Panc1 (cell line): ENCODE measurements around the gene BBS9. TPM values are rescaled to one million over a fixed set of nuclear protein-coding genes. Genes with fewer than 3 reads are reported as not detected.
"Not testable (repeated sequence)": the region's sequence is repeated elsewhere in the genome, so short reads cannot be mapped to it uniquely, and the experiment has no call there.

ENCODE experiments used
- ATAC-seq: fragments of 200-7000 bp; cut with Tn5 transposase; 2 replicates; pipeline ENCODE4 v1.9.1; 2020; ENCODE audit warnings: mild to moderate bottlenecking, moderate library complexity
- BruUV-seq: library from RNA; stranded (reverse); fragments of 400-500 nt; replicated peaks from 2 replicates; lab custom pipeline; 2021; lab: Mats Ljungman, UMichigan
- CTCF ChIA-PET: fragments of 300-600 bp; sonication (Branson Sonifier 250); formaldehyde crosslinking; loops from one replicate; lab custom pipeline; 2022; ENCODE audit warnings: antibody characterized with exemption; lab: Charles Lee
- POLR2A ChIA-PET: fragments of 300-600 bp; sonication (Branson Sonifier 250); formaldehyde crosslinking; loops from one replicate; lab custom pipeline; 2022; ENCODE audit warnings: antibody characterized with exemption; lab: Charles Lee
- DNase-seq: peaks from one replicate; pipeline ENCODE4 v3.0.0-alpha.2; 2010; ENCODE audit warnings: low read depth, low spot score
- H3K27ac ChIP-seq: 2 replicates; pipeline ENCODE4 v1.5.1; 2011; ENCODE audit warnings: mild to moderate bottlenecking, low read length, inconsistent platforms
- H3K27me3 ChIP-seq: fragments of 200-500 bp; sonication (Bioruptor generic); 2 replicates; pipeline ENCODE4 v1.6.0; 2014; ENCODE audit warnings: low read length, inconsistent platforms; ENCODE audit not compliant: control insufficient read depth, insufficient read depth
- H3K36me3 ChIP-seq: fragments of 200-500 bp; sonication (Bioruptor generic); 2 replicates; pipeline ENCODE4 v1.5.1; 2014; ENCODE audit warnings: inconsistent platforms, mild to moderate bottlenecking, low read length, moderate library complexity; ENCODE audit not compliant: control insufficient read depth, insufficient read depth
- H3K4me1 ChIP-seq: 2 replicates; pipeline ENCODE4 v1.5.1; 2011; ENCODE audit warnings: inconsistent platforms, mild to moderate bottlenecking, low read length, moderate library complexity; ENCODE audit not compliant: control insufficient read depth, insufficient read depth
- H3K4me3 ChIP-seq, 2 experiments: 2 replicates each; pipeline ENCODE4 v1.5.1; 2011 to 2012; ENCODE audit warnings: low read depth in 2 of 2, low read length in 2 of 2, mild to moderate bottlenecking in 2 of 2, inconsistent platforms in 1 of 2, moderate library complexity in 1 of 2
- H3K9me3 ChIP-seq: fragments of 200-500 bp; sonication (Bioruptor generic); 2 replicates; pipeline ENCODE4 v1.5.1; 2014; ENCODE audit warnings: low read depth, mild to moderate bottlenecking, inconsistent platforms, low read length, moderate library complexity; ENCODE audit not compliant: control insufficient read depth, insufficient read depth
- POLR2AphosphoS5 ChIP-seq: IDR thresholded peaks from 2 replicates; pipeline ENCODE4 v1.6.1; 2012; ENCODE audit warnings: mild to moderate bottlenecking, low read depth, low read length, moderate library complexity
- SIN3A ChIP-seq: IDR thresholded peaks from 2 replicates; pipeline ENCODE4 v1.6.1; 2012; ENCODE audit warnings: low read depth, mild to moderate bottlenecking, low read length, moderate library complexity, borderline replicate concordance; ENCODE audit not compliant: insufficient read depth
- TCF7L2 ChIP-seq: IDR thresholded peaks from 2 replicates; pipeline ENCODE4 v1.6.1; 2011; ENCODE audit warnings: mild to moderate bottlenecking, low read depth, low read length, inconsistent platforms
- in situ Hi-C: cut with HindIII; loops from 2 replicates; pipeline ENCODE4 v1.10.0; 2016; ENCODE audit warnings: low sequenced_read_pairs, low pct_unique_long_range_greater_than_20kb
- intact Hi-C: fragments of 100-400 bp; cut with micrococcal nuclease; formaldehyde crosslinking; loops from one replicate; pipeline ENCODE4 v1.10.0; 2022; ENCODE audit not compliant: unreplicated experiment
- total RNA-seq: library from RNA; stranded (reverse); gene quantifications from one replicate; pipeline ENCODE4 v1.2.1, GENCODE V29; 2021; ENCODE audit not compliant: unreplicated experiment
- TF ChIP-seq, protein P1 (sequence below), 2 experiments: IDR thresholded peaks; 2 replicates each; pipeline ENCODE4 v1.6.1; 2011 to 2012; ENCODE audit warnings: low read depth in 2 of 2, control low read depth in 1 of 2, low read length in 1 of 2, mild to moderate bottlenecking in 1 of 2, moderate library complexity in 1 of 2; ENCODE audit not compliant: insufficient read depth in 1 of 2
- TF ChIP-seq, protein P2 (sequence below): fragments of 450-650 bp; IDR thresholded peaks from 2 replicates; pipeline ENCODE4 v1.5.1; 2017; ENCODE audit warnings: mild to moderate bottlenecking

Gene BBS9
- total RNA-seq, 1 experiment from 2014 or later: 6.9 TPM

DNA sequence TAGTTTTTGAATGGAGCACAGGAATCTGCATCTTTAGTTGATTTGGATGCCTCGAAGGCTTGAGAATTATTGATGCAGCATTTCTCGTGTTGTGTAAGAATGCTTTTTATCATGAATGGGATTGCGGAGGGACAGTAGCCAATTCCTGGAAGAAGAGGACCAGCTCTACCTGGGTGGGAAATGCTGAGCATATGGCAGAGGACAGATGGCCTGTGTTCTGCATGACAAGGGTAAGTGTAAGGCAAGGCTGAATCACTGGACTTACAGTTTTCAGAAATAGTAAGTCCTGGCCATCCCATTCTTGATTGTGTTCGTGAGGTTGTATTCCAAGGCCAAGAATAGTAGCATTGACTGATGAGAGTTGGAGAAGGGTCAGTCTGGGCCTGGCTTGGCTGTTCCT lies 36.1 kb upstream of the BBS9 start:
- H3K4me1 ChIP-seq: no peaks in the 10 kb centered on the region
- ATAC-seq (no peak), DNase-seq (no peak)
- H3K4me3 ChIP-seq: no peak overlapping the region
- TF ChIP-seq, protein P1, sequence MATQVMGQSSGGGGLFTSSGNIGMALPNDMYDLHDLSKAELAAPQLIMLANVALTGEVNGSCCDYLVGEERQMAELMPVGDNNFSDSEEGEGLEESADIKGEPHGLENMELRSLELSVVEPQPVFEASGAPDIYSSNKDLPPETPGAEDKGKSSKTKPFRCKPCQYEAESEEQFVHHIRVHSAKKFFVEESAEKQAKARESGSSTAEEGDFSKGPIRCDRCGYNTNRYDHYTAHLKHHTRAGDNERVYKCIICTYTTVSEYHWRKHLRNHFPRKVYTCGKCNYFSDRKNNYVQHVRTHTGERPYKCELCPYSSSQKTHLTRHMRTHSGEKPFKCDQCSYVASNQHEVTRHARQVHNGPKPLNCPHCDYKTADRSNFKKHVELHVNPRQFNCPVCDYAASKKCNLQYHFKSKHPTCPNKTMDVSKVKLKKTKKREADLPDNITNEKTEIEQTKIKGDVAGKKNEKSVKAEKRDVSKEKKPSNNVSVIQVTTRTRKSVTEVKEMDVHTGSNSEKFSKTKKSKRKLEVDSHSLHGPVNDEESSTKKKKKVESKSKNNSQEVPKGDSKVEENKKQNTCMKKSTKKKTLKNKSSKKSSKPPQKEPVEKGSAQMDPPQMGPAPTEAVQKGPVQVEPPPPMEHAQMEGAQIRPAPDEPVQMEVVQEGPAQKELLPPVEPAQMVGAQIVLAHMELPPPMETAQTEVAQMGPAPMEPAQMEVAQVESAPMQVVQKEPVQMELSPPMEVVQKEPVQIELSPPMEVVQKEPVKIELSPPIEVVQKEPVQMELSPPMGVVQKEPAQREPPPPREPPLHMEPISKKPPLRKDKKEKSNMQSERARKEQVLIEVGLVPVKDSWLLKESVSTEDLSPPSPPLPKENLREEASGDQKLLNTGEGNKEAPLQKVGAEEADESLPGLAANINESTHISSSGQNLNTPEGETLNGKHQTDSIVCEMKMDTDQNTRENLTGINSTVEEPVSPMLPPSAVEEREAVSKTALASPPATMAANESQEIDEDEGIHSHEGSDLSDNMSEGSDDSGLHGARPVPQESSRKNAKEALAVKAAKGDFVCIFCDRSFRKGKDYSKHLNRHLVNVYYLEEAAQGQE (IDR thresholded peaks at IDR 0.05; ENCODE audit: insufficient read depth in 1 of 2, low read depth in 2 of 2, low read length in 1 of 2): no peak
- TF ChIP-seq, protein P2, sequence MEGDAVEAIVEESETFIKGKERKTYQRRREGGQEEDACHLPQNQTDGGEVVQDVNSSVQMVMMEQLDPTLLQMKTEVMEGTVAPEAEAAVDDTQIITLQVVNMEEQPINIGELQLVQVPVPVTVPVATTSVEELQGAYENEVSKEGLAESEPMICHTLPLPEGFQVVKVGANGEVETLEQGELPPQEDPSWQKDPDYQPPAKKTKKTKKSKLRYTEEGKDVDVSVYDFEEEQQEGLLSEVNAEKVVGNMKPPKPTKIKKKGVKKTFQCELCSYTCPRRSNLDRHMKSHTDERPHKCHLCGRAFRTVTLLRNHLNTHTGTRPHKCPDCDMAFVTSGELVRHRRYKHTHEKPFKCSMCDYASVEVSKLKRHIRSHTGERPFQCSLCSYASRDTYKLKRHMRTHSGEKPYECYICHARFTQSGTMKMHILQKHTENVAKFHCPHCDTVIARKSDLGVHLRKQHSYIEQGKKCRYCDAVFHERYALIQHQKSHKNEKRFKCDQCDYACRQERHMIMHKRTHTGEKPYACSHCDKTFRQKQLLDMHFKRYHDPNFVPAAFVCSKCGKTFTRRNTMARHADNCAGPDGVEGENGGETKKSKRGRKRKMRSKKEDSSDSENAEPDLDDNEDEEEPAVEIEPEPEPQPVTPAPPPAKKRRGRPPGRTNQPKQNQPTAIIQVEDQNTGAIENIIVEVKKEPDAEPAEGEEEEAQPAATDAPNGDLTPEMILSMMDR: no peak
- TF ChIP-seq TCF7L2 (no peak), POLR2AphosphoS5 (no peak), SIN3A (no peak)
- ChIA-PET POLR2A (no interaction called here), CTCF (no interaction called here)
- H3K9me3 ChIP-seq: no peaks in the 10 kb centered on the region
- H3K27me3 ChIP-seq: no peaks in the 10 kb centered on the region
- no peak overlapping the region for H3K27ac ChIP-seq
- peaks cover 8% of the 10 kb centered on the region for H3K36me3 ChIP-seq
- intact Hi-C loops (no loop called here), in situ Hi-C loops (no loop called here)
- no TSS peak for BruUV-seq

DNA sequence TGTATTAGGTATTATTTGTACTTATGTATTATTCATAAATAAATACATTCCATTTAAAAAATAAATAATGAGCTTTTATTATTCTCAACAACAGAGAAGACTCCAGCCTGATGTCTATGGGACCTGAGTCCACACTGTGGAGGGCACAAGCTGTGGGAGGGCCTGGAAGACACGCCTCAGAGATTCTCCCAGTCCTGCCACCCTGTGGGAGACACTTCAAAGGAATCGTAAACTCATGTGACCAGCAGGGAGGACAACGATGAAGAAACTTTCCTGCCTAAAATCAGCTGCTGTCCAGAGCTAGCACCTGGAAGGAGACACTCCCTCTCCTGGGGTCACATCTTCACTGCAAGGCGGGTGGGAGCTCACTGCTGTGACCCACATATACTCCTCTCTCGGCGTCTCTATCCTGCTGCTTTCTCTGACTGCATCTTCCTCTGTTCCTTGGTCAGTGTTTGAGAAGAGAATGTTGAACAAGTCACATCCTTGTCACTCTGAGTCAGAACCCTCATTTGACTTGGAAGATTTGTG lies 34.6 kb upstream of the BBS9 start:
- intact Hi-C loops, POLR2A ChIA-PET, DNase-seq, H3K4me1 ChIP-seq, H3K4me3 ChIP-seq, in situ Hi-C loops, CTCF ChIA-PET, H3K9me3 ChIP-seq, H3K27me3 ChIP-seq, H3K27ac ChIP-seq: not testable (repeated sequence)
- TSS peak; percentile 91 for BruUV-seq
- peaks cover 15% of the 10 kb centered on the region for H3K36me3 ChIP-seq
- 0 out of 2 replicates have a peak, but pooled peaks have one; percentile 19 for ATAC-seq

DNA sequence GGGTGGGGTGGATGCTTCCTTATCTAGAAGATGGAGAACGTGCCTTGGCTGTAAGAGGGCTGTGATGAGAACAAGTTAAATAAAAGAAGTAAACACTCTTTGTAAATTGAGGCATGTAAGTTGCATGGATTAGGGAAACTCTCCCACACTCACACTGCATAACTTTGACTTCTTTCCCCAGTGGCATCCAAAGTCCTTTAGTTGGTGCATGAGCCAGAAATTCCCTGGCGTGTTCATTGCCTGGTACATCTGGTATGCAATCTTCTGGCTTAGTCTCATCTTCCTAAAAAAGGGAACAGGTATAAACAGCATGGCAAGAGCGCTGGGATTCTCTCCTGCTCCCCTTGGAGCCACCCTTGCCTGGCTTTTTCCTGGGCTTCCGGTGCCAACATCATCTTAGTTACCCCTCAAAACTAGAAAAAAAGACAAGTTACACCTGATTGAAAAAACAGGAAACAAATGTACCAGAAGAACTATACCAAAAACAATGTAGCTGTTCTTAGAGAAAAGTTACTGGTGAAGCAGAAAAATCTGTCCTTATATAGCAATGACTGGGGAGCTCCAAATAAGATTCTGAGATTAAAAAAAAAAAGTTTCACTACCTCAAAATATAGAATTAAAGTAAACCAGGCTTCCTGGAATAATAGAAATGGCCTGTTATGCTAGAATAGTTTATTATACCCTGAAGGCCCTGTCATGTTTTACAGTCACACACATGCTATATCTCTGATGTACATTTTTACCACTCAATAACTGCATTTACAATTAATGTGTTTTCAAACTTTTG lies 30.0 kb upstream of the BBS9 start:
- no peaks in the 10 kb centered on the region for H3K4me1 ChIP-seq
- peaks cover 24% of the 10 kb centered on the region for H3K36me3 ChIP-seq
- no peak overlapping the region for H3K4me3 ChIP-seq
- no peaks in the 10 kb centered on the region for H3K27me3 ChIP-seq
- ATAC-seq: no peak
- H3K27ac ChIP-seq: no peak overlapping the region
- ChIA-PET POLR2A (no interaction called here), CTCF (interaction anchor here (0.7 kb wide), 1 partner anchor 406 kb away, joined by 4 read pairs; no protein-coding TSS in a partner anchor)
- intact Hi-C loops: no loop called here
- no peak for TF ChIP-seq TCF7L2
- DNase-seq: no peak
- in situ Hi-C loops: no loop called here
- H3K9me3 ChIP-seq: no peaks in the 10 kb centered on the region
- BruUV-seq: no TSS peak
